IMR-90 (cell line): ENCODE measurements around the gene PLXNC1.

Source experiments
- SMC3 ChIP-seq: fragments of 150-350 bp; IDR thresholded peaks from 2 replicates; pipeline ENCODE4 v1.6.1; 2016; ENCODE audit warnings: low read depth, mild to moderate bottlenecking, antibody characterized with exemption, low read length, moderate library complexity
- TF ChIP-seq, protein P1 (sequence below): conservative IDR thresholded peaks from 2 replicates; pipeline ENCODE4 v1.5.1; 2012; ENCODE audit warnings: mild to moderate bottlenecking, low read depth, low read length, improper control_type of control experiment

DNA sequence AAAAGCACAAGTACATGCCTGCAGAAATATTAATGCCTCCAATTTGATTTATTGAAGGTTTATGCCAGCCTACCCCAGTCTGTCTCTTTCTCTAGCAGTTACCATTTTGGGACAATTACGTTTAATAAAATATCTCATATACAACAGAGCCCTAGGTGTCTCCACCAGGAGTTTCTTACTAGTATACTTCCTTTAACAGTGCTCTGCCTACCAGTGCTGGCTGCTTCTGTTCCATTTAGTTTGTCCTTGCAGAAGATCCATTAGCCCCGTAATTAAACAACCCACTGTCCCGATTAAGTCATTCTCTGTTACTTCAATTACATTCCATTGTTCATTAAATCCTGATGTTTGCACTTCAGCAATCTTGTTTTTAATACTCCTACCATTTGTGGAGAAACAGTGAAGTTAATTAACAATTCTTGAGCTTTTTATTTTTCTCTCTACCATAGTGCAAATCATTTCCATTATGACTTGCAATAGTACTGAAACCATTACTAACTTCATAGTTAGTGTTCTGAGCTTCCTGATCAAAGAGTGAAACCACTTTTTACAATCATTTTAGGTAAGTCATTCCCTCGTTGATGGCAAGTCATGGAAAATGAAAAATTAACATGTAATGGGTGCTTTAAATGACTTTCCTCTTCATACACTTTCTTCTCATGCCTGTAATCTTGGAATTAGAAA, 121.1 kb downstream of the PLXNC1 start:
- TF ChIP-seq, protein P1, sequence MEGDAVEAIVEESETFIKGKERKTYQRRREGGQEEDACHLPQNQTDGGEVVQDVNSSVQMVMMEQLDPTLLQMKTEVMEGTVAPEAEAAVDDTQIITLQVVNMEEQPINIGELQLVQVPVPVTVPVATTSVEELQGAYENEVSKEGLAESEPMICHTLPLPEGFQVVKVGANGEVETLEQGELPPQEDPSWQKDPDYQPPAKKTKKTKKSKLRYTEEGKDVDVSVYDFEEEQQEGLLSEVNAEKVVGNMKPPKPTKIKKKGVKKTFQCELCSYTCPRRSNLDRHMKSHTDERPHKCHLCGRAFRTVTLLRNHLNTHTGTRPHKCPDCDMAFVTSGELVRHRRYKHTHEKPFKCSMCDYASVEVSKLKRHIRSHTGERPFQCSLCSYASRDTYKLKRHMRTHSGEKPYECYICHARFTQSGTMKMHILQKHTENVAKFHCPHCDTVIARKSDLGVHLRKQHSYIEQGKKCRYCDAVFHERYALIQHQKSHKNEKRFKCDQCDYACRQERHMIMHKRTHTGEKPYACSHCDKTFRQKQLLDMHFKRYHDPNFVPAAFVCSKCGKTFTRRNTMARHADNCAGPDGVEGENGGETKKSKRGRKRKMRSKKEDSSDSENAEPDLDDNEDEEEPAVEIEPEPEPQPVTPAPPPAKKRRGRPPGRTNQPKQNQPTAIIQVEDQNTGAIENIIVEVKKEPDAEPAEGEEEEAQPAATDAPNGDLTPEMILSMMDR: no peak
- TF ChIP-seq SMC3: no peak
